DMS153 treated with DMSO at 0.1 percent for 48 hours (cell line): ENCODE data around the gene DEPDC5.

Source experiments
- DNase-seq: peaks from one replicate; lab custom pipeline; 2025; ENCODE audit not compliant: unreplicated experiment; lab: John Stamatoyannopoulos, UW

The DEPDC5 gene

DNA sequence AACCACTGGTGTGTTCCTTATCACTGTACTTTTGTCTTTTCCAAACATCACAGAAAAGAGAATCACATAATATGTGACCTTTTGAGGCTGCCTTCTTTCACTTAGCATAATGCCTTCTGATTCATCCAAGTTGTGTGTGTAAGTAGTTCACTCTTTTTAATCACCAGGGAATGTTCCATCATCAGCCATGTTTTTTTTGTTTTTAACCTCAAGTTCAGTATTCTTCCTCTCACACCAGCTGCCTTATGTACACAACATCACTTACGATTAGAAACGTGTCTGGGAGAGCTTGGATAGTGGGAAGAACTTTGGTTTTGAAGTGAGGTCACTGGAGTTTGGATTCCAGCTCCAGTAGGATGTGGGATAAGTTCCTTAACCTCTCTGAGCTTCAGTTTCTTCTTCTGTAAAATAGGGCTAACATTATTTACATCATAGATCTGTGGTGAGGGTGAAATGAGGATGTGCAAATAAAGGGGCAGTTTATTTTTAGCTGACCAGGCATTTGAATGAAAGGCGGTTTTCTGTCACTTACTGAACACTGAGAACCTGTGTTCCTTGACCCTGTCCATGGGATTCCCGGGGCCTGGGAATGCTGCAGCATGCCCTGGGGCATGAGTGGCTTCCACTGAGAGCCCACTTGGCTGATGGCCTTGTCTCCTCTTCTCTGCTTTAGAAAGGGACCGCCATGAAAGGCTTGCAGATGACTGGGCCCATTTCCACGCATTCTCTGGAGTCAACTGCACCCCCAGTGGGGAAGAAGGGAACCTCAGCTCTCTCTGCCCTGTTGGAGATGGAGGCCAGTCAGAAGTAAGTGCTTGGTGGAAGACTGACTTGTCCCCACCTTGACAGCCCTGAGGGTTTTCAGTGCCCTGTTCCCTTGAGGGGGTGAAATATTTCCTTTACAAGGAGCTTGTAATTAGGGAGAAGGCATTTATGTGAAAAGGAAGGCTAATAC is 92.6 kb downstream of the DEPDC5 start:
- no peak for DNase-seq

DNA sequence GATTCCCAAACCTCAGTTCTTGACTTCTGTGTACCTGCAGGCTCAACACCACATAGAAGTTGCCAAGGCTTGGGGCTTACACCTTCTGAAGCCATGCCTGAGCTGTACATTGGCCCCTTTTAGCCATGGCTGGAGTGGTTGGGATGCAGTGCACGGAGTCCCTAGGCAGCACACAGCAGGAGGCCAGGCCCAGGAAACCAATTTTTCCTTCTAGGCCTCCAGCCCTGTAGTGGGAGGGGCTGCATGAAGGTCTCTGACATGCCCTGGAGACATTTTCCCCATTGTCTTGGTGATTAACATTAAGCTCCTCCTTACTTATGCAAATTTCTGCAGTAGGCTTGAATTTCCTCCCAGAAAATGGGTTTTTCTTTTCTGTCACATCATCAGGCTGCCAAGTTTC is 94.6 kb downstream of the DEPDC5 start:
- no peak for DNase-seq

DNA sequence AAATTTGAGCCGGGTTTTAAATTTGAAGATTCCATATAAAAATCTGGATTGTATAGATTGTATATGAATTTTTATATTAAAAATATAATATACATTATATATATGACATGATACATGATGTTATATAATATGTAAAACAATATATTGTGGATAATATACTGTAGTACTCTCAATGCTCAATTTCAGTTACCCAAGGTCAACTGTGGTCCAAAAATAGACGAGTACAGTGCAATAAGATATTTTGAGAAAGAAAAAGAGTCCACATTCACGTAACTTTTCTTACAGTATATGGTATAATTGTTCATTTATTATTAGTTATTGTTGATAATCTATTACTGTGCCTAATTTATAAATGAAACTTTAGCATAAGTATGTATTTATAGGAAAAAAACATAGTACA is 96.3 kb downstream of the DEPDC5 start:
- DNase-seq = no peak

DNA sequence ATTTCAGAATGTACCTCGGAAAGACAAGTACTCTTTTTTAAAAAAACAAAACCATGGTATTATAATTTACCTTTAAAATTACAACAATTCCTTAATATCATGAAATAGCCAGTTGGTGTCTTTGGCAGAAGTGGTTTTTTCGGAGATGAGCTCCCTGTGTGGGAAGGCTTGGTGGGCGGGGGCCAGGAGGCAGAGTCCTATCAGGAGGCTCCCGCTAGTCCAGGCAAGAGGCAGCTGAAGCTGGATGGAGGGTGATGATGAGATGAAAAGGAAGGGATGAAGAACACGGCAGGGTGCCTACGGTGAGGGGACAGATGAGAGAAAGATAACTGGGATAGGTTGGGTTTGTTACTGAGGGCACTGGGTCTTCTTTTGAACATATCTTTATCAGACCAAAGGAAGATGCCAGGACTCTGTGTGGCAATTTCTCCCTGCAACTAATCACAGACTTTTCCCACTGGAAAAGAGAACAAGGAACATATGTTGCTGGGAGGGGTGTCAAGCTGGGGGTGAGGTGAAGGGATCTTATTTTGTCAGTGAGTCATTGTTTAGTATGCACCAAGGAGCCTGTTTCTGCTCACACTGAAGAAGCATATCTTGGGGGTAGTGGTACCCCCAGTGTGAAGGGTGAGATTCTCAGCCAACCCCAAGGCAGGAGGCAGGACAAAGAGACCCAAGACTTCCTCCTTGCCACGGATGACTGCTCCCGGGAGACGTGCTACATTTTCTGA is 99.0 kb downstream of the DEPDC5 start:
- no peak for DNase-seq

DNA sequence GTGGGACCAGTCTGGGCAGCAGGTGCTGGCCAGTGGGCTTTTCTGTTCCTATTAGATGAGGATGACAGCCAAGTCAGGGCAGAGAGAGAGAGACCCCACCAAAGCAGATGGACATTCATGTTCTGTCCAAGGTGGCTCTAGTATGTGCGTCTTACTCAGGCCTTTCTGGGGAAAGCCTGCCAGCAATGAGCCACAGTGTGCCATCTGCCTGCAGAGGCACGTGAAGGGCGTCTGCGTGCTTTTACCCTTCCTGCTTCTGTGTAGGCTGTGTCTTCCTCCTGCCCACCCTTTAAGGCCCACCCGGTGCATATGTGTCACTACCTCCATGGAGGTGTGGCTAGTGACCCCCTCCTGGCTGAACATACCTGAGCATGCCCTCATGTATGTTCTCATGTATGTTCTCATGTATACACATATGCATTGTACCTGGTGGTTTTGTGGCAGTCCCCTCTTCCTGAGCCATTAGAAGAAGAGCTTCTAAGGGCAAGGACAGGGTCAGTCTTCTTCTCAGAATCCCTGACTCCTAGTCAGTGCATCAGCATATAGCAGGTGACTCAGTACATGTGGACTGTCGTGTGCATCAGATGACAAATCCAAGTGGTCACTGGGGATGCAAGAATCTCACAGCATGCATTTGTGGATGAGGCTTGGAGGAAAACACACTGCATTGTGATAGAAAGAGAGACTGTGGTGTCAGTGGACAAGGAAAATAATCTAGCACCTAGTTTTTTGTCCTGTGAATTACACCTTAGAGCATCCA is 100.1 kb downstream of the DEPDC5 start:
- no peak for DNase-seq

DNA sequence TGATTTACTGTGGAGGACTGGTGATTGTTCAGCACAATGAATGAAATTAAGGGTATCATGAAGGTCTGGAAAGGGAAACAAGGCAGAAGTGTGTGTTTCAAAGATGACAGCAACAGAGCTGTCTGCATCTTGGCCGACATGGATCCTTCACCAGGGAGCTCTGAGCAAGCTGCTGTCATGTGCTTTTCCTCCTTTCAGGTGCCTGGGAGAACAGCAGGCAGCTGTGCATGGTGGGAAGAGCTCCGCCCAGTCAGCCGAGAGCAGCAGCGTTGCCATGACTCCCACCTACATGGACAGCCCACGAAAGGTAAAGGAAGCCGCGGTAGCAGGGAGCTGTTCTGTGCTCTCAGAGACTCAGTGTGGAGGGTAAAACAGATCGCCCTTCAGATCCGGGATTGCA is 103.4 kb downstream of the DEPDC5 start:
- peak; percentile 75 for DNase-seq

DNA sequence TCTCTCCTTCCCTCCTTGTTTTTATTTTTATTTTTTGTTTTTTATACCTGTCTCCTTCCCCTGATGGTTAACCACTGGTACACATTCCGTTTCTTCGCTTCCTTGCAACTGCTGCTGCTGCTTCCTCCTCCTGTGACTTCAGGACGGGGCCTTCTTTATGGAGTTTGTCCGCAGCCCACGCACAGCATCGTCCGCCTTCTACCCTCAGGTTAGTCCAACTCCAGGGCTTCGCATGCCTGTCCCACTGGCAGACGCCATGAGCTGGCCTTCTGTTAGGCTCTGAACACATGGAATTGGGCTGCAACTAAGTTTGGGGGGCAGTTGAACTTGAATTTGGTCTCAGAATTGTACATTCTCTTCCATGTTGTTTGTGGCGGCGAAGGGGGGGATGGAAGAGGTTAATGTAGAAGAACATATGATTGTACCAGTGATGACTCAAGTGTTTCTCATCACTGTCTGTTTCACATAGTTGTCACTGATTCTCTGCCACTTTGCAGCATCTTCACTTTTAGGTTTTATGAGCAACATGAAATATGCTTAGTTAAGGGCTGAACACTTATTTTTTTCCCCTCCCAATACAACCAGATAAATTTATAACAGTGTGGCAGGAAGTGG is 107.5 kb downstream of the DEPDC5 start:
- no peak for DNase-seq

DNA sequence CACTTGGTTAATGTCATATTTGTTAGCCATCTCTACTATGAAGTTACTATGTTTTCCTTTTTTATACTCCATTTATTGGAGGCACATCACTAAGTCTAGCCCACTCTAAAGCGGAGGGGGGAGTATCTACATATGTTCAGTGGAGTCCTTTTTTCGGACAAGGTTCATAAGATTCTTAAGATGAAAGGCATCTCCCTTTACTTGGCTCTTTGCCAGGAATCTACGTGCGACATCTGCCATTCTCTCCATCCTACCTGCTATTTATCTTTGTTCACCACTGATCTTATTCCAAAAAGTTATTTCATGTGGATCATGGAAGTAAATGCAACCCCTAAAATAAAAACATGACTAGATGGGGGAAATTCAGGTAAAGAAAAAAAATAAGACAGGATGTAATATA is 113.1 kb downstream of the DEPDC5 start:
- DNase-seq = no peak

DNA sequence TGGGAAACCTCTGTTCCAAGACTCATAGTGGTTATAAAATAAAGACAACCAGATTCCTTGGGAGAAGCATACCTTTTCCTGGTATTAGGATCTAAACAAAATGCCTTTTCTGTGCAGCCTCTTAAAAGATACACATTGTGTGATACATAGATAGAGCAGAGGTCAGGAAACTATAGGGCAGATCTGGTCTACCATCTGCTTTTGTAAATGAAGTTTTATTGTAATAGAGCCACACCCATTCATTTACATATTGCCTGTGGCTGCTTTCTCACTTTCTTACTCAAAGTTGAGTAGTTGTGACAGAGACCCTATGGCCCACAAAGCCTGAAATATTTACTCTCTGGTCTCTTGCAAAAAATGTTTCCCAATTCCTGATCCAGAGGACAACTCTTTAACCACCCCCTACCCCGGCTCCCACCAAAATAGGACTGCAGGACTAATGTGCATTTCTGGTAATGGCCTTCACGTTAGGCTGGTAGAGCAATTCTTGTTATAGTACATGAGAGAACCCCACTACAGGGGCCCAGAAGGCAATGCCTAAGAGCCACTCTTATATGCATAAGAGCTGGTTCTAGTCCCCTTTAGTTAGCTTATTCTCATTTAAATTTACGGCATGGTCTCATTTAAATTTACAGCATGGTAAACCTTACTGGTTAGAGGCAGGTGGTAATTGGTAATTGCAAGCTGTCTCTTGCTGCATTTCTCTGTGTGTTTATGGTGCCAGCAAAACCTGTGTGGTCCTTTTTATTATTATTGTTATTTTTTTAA is 113.8 kb downstream of the DEPDC5 start:
- no peak for DNase-seq

DNA sequence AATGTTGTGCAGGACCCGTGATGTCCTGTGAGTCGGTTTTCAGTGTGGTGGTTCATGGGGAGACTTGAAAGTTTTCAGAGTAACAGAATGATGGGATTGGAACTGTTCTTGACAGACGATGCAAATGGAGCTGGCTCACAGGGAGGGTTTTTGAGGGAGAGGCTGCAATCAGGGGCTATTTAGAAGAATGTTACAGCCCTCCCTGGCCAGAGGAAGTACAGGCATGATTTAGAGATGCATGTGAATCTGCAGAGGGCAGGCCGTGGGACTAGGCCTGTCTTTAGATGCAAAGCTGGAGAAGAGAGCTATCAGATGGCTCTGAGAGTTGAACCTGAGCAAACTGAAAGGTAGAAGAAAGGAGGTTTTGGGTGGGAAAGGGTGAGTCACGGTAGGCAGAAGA is 115.9 kb downstream of the DEPDC5 start:
- no peak for DNase-seq

DNA sequence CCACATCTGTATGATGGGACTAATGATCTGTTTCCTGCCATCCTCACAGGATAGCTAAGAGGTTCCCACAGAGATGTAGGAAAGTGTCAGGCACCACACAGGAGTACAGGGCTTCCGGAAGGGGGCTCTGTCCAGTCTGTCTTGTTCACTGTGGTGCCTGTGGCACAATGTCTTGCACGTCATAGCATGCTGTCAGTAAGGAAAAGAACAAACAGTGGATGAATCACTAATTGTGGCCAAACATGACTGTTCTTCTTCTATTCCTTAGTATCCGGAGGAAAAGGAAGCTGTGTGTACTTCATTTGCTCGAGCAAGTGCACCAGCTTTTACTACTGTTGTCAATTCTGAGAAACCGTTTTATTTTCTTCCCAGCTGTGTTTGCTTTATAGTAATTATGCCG is 117.1 kb downstream of the DEPDC5 start:
- no peak for DNase-seq

DNA sequence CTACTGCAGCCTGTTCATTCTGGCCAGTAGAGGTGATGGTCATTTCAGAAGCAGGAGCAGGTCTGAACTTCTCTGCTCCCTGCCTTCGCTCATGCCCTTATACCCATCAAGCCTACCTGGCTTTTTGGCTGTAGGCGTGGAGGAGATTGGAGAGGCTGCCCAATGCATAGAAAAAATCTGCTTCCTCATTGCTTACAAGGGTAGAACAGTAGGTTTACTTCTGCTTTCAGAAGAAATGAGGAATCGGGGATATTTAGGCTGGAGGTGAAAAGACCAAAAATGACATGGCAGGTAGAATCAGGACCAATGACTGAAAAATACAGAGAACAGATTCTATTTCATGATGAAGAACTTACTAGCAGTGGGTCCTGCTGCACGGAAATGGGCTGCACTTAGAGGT is 117.7 kb downstream of the DEPDC5 start:
- no peak for DNase-seq

DNA sequence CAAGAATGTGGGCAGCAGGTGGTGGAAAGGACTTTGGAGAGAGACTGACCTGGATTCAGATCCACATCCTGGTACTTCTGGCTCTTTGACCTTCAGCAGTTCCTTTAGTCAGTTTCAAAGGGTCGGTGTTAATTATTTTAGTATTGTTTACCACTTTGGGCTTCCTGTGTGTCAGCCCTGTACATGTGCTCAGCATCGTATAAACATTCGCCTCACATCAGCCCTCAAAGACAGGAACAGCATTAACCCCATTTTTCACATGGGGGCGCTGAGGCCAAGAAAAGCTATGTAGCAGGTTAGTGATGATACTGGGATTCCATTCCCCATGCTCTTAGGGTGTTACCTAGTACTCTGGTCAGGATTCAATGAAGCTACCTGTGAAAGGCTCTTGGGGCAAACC is 118.4 kb downstream of the DEPDC5 start:
- no peak for DNase-seq

DNA sequence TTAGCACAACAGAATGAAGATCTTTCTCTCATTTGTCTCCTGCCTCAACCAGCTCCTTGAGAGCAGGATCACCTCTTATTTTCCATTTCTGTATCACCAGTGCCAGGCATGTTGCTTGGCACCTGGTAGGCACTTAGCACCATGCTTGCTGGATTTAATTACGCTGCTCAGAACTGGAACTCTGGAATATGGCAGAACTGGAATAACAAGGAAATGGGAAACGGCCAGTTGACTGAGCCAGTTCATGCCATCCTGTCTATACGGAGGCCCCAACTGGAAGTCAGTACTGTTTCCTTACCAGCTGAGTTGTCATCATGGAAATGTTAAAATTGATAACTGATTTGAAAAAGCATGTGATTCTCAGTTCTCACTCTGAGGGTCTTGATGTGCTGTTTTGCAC is 121.0 kb downstream of the DEPDC5 start:
- DNase-seq = no peak

DNA sequence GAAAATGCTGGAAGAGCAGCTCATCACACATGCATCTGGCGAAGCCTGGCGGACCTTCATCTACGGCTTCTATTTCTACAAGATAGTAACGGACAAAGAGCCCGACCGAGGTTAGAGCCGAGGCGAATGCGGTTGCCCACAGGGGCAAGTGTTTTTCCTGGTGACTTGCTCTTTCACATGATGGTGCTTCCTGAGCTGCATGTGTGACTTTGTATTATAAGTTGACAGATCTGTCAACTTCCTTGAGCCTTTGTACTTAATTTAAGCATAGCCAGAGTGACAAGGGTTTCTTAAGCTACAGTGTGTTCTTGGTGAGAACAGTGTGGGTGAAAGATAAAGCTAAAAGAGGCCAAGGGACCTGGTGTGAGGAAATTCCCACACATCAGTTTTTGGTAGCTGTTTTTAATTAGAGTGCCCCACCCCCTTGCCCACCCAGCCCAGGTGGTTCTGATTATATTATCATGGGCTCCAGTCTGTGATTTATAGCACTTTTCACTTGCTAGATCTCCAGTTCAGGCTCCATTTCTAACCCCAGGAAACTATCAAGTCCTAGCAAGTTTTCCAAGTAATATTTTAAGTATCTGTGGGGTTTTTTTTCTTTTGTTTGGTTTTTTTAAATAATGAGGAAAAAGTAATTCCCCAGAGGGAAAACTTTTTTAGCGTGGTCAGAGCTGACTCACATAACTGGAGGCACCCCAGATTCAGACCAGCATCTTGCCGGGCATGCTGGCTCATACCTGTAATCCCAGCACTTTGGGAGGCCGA is 122.5 kb downstream of the DEPDC5 start:
- no peak for DNase-seq

DNA sequence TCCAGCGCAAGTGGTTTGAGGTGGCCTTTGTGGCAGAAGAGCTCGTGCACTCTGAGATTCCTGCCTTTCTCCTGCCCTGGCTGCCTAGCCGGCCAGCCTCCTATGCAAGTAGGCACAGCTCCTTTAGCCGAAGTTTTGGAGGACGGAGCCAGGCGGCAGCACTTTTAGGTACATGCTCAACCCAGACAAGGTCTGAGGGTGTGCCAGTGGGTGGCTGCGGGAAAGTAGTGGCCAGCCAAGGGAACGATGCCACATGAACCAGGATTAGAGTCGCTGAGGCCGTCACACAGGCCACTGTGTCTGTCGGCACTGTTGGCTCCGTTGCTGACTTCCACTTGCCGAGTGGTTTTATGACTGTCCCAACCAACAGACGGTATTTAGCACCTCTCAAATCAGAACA is 125.8 kb downstream of the DEPDC5 start:
- DNase-seq = no peak

DNA sequence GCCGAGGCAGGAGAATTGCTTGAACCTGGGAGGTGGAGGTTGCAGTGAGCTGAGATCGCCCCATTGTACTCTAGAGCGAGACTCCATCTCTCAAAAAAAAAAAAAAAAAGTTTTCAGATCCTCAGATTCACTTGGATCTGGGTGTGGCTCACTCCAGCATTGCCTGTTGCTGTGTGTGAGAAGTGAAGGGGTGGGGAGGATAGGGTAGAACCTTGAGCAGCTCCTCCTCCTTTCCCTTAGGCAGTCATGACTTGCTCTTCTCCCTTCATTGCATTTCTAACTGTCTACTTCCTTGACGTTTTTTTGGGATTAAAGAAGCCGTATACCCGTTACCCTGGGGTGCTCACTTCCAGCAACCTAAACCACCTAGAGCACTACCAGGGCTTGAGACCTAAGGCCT is 127.4 kb downstream of the DEPDC5 start:
- DNase-seq = no peak

DNA sequence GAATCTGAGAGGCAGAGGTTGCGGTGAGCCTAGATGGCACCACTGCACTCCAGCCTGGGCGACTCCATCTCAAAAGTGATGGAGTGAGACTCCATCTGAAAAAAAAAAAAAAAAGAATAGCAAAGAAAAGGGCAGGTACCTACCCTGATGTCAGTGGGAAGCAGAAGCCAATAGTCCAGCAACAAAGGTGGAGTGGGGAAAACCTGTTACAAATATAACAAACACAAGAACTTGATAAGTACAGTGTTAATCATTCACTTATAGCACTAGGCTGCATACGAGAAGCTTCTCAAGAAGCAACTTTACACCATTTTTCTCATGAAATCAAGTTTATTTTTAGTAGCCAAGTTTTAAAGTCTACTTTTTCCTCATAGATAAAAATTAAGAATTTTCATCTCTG is 128.0 kb downstream of the DEPDC5 start:
- no peak for DNase-seq

DNA sequence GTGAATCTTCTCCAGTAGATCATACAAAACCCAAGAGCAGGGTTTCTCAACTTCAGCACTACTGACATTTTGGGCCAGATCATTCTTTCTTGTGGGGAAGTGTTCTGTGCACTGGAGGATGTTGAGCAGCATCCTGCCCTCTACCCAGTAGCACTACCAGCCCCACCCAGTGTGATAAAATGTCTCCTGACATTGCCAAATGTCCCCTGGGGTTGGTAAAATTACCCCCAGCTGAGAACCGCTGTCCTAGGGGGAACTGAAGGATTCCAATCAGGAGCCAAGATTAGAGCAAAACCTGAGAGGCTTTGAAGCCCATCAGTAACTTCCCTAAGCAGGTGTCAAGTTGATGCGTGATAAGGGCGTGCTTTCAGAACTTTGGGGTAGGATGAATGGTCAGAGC is 129.2 kb downstream of the DEPDC5 start:
- no peak for DNase-seq

DNA sequence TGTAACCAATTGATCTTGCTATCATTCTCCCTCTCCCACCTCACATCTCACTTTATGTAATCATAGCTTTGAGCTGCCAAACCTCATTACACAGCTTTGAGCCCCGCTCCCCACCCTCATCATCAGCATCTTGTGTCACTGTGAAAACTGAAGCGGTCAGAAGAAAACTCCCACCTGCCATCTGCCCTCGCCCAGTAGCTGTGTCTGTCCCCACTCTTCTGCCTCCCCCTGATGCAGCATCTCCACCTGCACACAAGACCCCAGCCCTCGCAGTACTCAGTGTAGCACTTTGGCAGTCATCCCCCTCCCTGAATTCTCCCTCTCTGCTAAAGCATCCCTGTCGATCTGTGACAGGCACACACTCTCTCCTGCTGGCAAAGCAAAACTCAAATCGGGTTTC is 130.2 kb downstream of the DEPDC5 start:
- no peak for DNase-seq
